ENCODE data around the gene FOXF1. TPM values are rescaled to one million over a fixed set of nuclear protein-coding genes. Genes with fewer than 3 reads are reported as not detected.

Gene FOXF1
- total RNA-seq, 2 donors from 2014 or later, result 6.3 to 12.1 TPM

DNA sequence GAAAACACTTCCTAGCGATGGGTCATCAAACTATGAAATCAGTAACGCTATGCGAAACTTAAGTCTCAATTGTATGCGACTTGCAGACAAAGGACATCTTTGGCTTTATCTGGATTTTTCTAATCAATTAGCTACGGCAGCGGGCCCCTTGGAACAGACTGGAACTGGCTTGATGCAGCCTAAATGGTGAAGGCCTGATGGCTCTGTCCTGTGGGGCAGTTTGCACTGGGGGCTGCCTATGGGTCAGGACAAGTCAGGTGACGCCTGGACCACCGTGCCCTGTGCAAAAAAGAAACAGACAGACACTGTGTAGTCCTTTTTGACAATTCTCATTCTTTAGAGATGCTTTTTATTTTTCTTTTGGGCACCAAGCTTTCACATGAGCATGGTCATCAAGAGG, 22.7 kb downstream of the FOXF1 start:
- Histone ChIP-seq H3K27ac (no peak overlapping the region), H3K27me3 (no peaks in the 10 kb centered on the region), H3K4me3 (no peak overlapping the region), H3K9ac (ENCODE audit: low read depth in 2 of 2, low read length in 2 of 2) (no peak overlapping the region), H3K4me1 (no peaks in the 10 kb centered on the region), H3K9me3 (no peaks in the 10 kb centered on the region), H3K36me3 (no peaks in the 10 kb centered on the region)
- DNase-seq, result no peak
- intact Hi-C loops (cut with DNase I), result no loop called here
- TF ChIP-seq, protein P1, sequence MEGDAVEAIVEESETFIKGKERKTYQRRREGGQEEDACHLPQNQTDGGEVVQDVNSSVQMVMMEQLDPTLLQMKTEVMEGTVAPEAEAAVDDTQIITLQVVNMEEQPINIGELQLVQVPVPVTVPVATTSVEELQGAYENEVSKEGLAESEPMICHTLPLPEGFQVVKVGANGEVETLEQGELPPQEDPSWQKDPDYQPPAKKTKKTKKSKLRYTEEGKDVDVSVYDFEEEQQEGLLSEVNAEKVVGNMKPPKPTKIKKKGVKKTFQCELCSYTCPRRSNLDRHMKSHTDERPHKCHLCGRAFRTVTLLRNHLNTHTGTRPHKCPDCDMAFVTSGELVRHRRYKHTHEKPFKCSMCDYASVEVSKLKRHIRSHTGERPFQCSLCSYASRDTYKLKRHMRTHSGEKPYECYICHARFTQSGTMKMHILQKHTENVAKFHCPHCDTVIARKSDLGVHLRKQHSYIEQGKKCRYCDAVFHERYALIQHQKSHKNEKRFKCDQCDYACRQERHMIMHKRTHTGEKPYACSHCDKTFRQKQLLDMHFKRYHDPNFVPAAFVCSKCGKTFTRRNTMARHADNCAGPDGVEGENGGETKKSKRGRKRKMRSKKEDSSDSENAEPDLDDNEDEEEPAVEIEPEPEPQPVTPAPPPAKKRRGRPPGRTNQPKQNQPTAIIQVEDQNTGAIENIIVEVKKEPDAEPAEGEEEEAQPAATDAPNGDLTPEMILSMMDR (IDR thresholded peaks at IDR 0.05), result no peak

DNA sequence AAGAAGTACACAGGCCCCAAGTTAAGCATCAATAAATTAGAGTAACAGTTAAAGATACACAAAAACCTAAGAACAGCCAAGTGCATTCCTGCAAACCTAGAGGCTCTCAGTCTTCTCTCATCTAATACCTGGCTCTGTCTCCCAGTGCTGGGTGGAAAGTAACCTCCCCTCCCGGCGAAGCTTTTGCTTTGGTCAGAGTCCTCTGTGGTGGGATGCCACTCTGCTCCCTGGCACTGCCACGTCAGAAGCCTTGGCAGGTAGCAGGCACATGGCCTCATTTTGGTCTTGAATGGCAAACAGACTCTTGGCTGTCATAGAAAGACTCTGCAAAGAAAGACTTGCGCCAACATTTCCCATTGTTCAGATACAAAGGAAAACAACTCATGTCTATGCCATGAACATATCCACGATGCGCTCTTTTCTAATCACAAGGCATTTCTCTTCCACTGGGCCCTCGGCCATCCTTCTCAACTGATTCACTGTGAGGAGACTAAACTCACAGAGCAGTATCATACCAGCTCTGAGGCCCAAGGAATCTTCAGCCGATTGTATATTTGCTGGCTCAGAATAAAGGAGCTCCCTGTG, 23.5 kb downstream of the FOXF1 start:
- H3K27me3 ChIP-seq, result no peaks in the 10 kb centered on the region
- H3K9me3 ChIP-seq, result no peaks in the 10 kb centered on the region
- no peak overlapping the region for H3K9ac ChIP-seq (ENCODE audit: low read depth in 2 of 2, low read length in 2 of 2)
- no peak overlapping the region for H3K27ac ChIP-seq
- H3K4me3 ChIP-seq, result no peak overlapping the region
- H3K4me1 ChIP-seq, result no peaks in the 10 kb centered on the region
- no peaks in the 10 kb centered on the region for H3K36me3 ChIP-seq
- DNase-seq, result no peak
- TF ChIP-seq, protein P1 (IDR thresholded peaks at IDR 0.05), result no peak
- intact Hi-C loops (cut with DNase I), result no loop called here

DNA sequence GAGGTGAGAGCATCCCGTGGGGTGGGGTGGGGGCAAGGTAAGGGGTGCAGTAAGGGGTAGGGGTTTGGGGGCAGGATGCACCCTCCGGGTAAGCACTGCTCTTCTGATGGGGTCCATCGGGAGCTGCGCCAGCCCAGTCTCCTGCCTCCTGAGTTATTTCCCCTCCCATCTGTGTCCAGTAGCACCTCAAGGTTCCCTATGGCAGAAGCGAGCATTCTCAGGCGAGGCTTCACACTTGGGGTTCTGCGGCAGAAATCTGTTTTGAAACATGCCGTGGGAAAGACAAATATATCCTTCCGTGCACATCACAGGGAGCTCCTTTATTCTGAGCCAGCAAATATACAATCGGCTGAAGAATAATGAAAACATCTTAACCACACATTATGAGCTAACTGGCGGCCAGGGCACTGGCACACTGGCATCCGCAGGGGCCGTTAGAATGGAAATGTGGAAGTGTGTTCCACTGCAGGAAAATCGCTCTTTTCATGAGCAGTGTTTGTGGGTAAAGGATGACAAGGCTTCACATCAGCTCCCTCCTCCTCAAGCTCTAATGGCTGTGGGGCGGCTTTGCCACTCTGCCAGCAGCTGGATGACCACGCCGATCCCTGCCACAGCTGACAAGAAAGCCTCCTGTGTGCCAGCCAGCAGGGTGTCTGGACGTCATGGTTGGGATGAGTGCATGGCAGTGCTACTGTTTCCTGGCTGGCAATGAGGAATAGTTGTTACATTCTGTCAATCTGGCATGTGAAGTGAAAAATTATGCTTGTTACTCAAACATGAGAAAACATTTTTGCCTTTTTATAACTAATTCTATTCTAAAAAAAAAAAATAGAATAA, 24.7 kb downstream of the FOXF1 start:
- no peak overlapping the region for H3K9ac ChIP-seq (ENCODE audit: low read depth in 2 of 2, low read length in 2 of 2)
- no peak overlapping the region for H3K27ac ChIP-seq
- DNase-seq, result no peak
- no peaks in the 10 kb centered on the region for H3K9me3 ChIP-seq
- no peaks in the 10 kb centered on the region for H3K4me1 ChIP-seq
- no peak overlapping the region for H3K4me3 ChIP-seq
- no peaks in the 10 kb centered on the region for H3K36me3 ChIP-seq
- TF ChIP-seq, protein P1 (IDR thresholded peaks at IDR 0.05), result no peak
- intact Hi-C loops (cut with DNase I), result no loop called here
- H3K27me3 ChIP-seq, result no peaks in the 10 kb centered on the region

DNA sequence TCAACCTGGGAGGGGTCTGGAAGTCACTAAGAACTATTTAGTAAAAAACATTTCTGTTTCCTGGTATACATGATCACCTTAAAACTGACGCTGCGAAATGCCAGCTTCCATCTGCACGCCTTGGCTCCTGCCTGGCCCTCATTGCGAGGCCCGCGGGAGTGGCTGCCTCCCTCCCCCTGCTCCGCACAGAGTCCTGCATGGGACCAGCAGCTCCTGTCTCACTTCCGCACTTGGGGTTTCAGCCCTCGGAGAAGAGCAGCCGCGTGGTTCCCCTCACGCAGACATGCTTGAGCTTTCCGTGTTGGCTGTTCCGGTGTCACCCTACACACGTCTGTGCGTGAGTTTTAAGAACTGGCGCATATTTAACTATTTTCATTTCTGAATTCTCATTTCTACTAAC, 26.3 kb downstream of the FOXF1 start:
- Histone ChIP-seq H3K36me3 (no peaks in the 10 kb centered on the region), H3K9ac (ENCODE audit: low read depth in 2 of 2, low read length in 2 of 2) (no peak overlapping the region), H3K9me3 (no peaks in the 10 kb centered on the region), H3K27ac (no peak overlapping the region), H3K27me3 (no peaks in the 10 kb centered on the region), H3K4me1 (no peaks in the 10 kb centered on the region), H3K4me3 (no peak overlapping the region)
- no peak for DNase-seq
- TF ChIP-seq, protein P1 (IDR thresholded peaks at IDR 0.05), result no peak
- intact Hi-C loops (cut with DNase I), result no loop called here

DNA sequence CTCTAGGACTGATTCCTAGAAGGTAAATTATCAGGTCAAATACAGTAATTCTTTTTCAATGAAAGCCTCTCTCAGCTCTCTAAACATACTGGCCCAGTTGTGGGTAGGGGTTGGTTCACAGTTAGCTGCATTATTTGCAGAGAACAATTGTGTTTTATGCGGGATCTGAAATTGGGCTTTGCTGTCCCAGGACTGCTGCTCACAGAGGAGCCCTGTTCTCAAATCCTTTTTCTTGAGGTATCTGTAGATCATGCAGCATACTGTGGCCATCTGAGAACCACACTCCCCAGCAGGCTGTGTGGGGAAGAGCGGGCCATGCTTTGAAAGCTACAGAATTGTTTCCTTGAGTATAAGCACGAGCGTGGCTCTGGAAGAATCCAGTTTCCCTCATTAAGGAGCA, 27.2 kb downstream of the FOXF1 start:
- H3K9me3 ChIP-seq, result no peaks in the 10 kb centered on the region
- no peaks in the 10 kb centered on the region for H3K4me1 ChIP-seq
- H3K27me3 ChIP-seq, result no peaks in the 10 kb centered on the region
- DNase-seq, result no peak
- no peaks in the 10 kb centered on the region for H3K36me3 ChIP-seq
- no peak overlapping the region for H3K9ac ChIP-seq (ENCODE audit: low read depth in 2 of 2, low read length in 2 of 2)
- intact Hi-C loops (cut with DNase I), result no loop called here
- TF ChIP-seq, protein P1 (IDR thresholded peaks at IDR 0.05), result no peak
- no peak overlapping the region for H3K27ac ChIP-seq
- H3K4me3 ChIP-seq, result no peak overlapping the region
